DOHH2 (cell line): ENCODE data around the gene MAD2L1BP.

Source experiments
- H3F3A ChIP-seq: fragments of 200-600 bp; sonication (generic), shearing (Covaris generic); 2 replicates; pipeline ENCODE4 v1.6.0; 2016; ENCODE audit warnings: antibody characterized with exemption, mild to moderate bottlenecking; ENCODE audit not compliant: control insufficient read depth, insufficient read depth
- H3K27ac ChIP-seq: fragments of 200-600 bp; sonication (generic); 2 replicates; pipeline ENCODE4 v1.5.1; 2014; ENCODE audit warnings: low read depth, mild to moderate bottlenecking, low read length, moderate library complexity
- H3K27me3 ChIP-seq: fragments of 200-600 bp; sonication (generic); 2 replicates; pipeline ENCODE4 v1.6.1; 2014; ENCODE audit warnings: mild to moderate bottlenecking, low read length, mixed read lengths; ENCODE audit not compliant: control insufficient read depth
- H3K36me3 ChIP-seq: fragments of 200-600 bp; sonication (generic); 2 replicates; pipeline ENCODE4 v1.6.1; 2014; ENCODE audit warnings: mild to moderate bottlenecking, low read length, moderate library complexity, mixed read lengths; ENCODE audit not compliant: control insufficient read depth
- H3K4me1 ChIP-seq: fragments of 200-600 bp; sonication (generic); 2 replicates; pipeline ENCODE4 v1.6.1; 2014; ENCODE audit warnings: mild to moderate bottlenecking, low read length, mixed read lengths; ENCODE audit not compliant: control insufficient read depth
- H3K4me2 ChIP-seq: fragments of 200-600 bp; sonication (generic); 2 replicates; pipeline ENCODE4 v1.6.0; 2014; ENCODE audit warnings: mild to moderate bottlenecking, low read length, moderate library complexity
- H3K4me3 ChIP-seq: fragments of 200-600 bp; sonication (generic); 2 replicates; pipeline ENCODE4 v1.5.1; 2014; ENCODE audit warnings: mild to moderate bottlenecking, low read length, mixed read lengths
- H3K79me2 ChIP-seq: fragments of 200-600 bp; sonication (generic); 2 replicates; pipeline ENCODE4 v1.6.1; 2014; ENCODE audit warnings: mild to moderate bottlenecking, low read length, mixed read lengths; ENCODE audit not compliant: control insufficient read depth
- H3K9me2 ChIP-seq: fragments of 200-600 bp; sonication (generic); replicated peaks from 2 replicates; pipeline ENCODE4 v1.6.1; 2014; ENCODE audit warnings: mild to moderate bottlenecking, low read length, mixed read lengths; ENCODE audit not compliant: control insufficient read depth
- H3K9me3 ChIP-seq: fragments of 200-600 bp; sonication (generic); 2 replicates; pipeline ENCODE4 v1.6.1; 2014; ENCODE audit warnings: antibody characterized with exemption, low read length, mixed read lengths; ENCODE audit not compliant: control insufficient read depth, insufficient read depth
- H4K20me1 ChIP-seq: fragments of 200-600 bp; sonication (generic); 2 replicates; pipeline ENCODE4 v1.6.0; 2014; ENCODE audit warnings: low read depth, mild to moderate bottlenecking, antibody characterized with exemption, low read length, moderate library complexity; ENCODE audit not compliant: control insufficient read depth, insufficient read depth
- EZH2phosphoT487 ChIP-seq: fragments of 200-600 bp; sonication (generic); IDR thresholded peaks from 2 replicates; pipeline ENCODE4 v1.6.1; 2017; ENCODE audit warnings: borderline replicate concordance, mild to moderate bottlenecking, antibody characterized with exemption, low read length, moderate library complexity, mixed read lengths
- TF ChIP-seq, protein P1 (sequence below): fragments of 200-600 bp; sonication (generic); IDR thresholded peaks from one replicate; pipeline ENCODE4 v1.5.1; 2014; ENCODE audit warnings: antibody characterized with exemption, mild to moderate bottlenecking, low read depth, low read length; ENCODE audit not compliant: poor library complexity, severe bottlenecking

The MAD2L1BP gene

DNA sequence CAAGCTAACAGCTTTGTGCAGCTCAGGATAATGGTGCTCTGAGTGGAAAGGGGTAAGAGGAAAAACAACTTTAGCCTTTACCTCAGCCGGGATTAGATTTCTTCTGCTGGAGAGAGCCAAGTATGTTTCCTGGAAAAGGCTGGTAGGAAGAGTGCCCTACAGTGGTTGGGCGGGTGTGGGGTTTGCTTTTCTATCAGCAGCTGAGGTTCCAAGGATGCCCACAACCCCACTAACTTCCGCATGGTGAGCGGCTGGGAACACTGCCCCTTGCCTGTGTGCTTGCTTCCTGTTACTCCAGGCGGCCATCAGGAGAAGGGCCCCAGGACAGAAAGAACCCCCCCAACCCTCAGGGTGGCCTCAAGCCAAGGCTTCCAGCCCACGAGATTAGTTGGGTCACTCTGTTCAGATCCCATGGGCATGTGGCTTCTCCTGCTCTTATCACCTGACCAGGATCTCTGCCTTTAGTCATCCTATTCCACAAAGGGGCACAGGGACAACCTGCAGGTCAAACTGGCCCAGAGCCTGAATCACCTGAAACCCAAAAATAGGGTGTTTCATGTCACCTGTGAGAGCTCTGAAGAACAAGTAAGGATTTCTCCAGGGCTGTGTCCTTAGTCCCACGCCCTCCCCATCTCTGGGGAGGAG lies 41.4 kb downstream of the MAD2L1BP start:
- Histone ChIP-seq H4K20me1 (0 out of 2 replicates have a peak, but pooled peaks cover 6% of the 10 kb centered on the region), H3K79me2 (peaks cover 17% of the 10 kb centered on the region), H3K9me2 (no peaks in the 10 kb centered on the region), H3K4me2 (no peak overlapping the region), H3K4me3 (no peak overlapping the region), H3F3A (no peaks in the 10 kb centered on the region), H3K36me3 (peaks cover 90% of the 10 kb centered on the region), H3K27ac (no peak overlapping the region), H3K9me3 (no peaks in the 10 kb centered on the region), H3K4me1 (no peaks in the 10 kb centered on the region), H3K27me3 (no peaks in the 10 kb centered on the region)
- TF ChIP-seq EZH2phosphoT487, result no peak
- TF ChIP-seq, protein P1, sequence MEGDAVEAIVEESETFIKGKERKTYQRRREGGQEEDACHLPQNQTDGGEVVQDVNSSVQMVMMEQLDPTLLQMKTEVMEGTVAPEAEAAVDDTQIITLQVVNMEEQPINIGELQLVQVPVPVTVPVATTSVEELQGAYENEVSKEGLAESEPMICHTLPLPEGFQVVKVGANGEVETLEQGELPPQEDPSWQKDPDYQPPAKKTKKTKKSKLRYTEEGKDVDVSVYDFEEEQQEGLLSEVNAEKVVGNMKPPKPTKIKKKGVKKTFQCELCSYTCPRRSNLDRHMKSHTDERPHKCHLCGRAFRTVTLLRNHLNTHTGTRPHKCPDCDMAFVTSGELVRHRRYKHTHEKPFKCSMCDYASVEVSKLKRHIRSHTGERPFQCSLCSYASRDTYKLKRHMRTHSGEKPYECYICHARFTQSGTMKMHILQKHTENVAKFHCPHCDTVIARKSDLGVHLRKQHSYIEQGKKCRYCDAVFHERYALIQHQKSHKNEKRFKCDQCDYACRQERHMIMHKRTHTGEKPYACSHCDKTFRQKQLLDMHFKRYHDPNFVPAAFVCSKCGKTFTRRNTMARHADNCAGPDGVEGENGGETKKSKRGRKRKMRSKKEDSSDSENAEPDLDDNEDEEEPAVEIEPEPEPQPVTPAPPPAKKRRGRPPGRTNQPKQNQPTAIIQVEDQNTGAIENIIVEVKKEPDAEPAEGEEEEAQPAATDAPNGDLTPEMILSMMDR, result no peak

- Histone ChIP-seq H3K4me2 (no peak overlapping the region), H3K36me3 (peaks cover 92% of the 10 kb centered on the region)
- no peak for TF ChIP-seq EZH2phosphoT487
- TF ChIP-seq, protein P1, result no peak
Observed at GRCh38 chr6:43677759-43678158, 42.1 kb downstream of the MAD2L1BP start.

GRCh38 chr6:43678341-43678740 lies 42.7 kb downstream of the MAD2L1BP start:
- H3K27ac ChIP-seq, result no peak overlapping the region
- H3K4me1 ChIP-seq, result peaks cover 3% of the 10 kb centered on the region
- 0 out of 2 replicates have a peak, but pooled peaks cover 6% of the 10 kb centered on the region for H4K20me1 ChIP-seq
- peaks cover 30% of the 10 kb centered on the region for H3K79me2 ChIP-seq
- H3K9me2 ChIP-seq, result no peaks in the 10 kb centered on the region
- H3F3A ChIP-seq, result no peaks in the 10 kb centered on the region
- H3K36me3 ChIP-seq, result peaks cover 96% of the 10 kb centered on the region
- no peak overlapping the region for H3K4me3 ChIP-seq
- H3K27me3 ChIP-seq, result no peaks in the 10 kb centered on the region
- no peaks in the 10 kb centered on the region for H3K9me3 ChIP-seq
- no peak overlapping the region for H3K4me2 ChIP-seq
- no peak for TF ChIP-seq EZH2phosphoT487
- TF ChIP-seq, protein P1, result no peak

More at GRCh38 chr6:43677759-43678158, 42.1 kb downstream of the MAD2L1BP start:
- Histone ChIP-seq H3K79me2 (peaks cover 24% of the 10 kb centered on the region), H3K4me3 (no peak overlapping the region), H3K9me3 (no peaks in the 10 kb centered on the region), H4K20me1 (0 out of 2 replicates have a peak, but pooled peaks cover 6% of the 10 kb centered on the region), H3K27me3 (no peaks in the 10 kb centered on the region), H3F3A (no peaks in the 10 kb centered on the region), H3K27ac (no peak overlapping the region), H3K4me1 (no peaks in the 10 kb centered on the region), H3K9me2 (no peaks in the 10 kb centered on the region)
